ENCODE results near the gene CYSLTR2. TPM values are rescaled to one million over a fixed set of nuclear protein-coding genes. Genes with fewer than 3 reads are reported as not detected.

The CYSLTR2 gene
- polyA plus RNA-seq, 1 donor from 2014 or later: 0.19 TPM

GRCh38 chr13:48645845-48646244 lies 7.9 kb upstream of the CYSLTR2 start:
- TF ChIP-seq, protein P1, sequence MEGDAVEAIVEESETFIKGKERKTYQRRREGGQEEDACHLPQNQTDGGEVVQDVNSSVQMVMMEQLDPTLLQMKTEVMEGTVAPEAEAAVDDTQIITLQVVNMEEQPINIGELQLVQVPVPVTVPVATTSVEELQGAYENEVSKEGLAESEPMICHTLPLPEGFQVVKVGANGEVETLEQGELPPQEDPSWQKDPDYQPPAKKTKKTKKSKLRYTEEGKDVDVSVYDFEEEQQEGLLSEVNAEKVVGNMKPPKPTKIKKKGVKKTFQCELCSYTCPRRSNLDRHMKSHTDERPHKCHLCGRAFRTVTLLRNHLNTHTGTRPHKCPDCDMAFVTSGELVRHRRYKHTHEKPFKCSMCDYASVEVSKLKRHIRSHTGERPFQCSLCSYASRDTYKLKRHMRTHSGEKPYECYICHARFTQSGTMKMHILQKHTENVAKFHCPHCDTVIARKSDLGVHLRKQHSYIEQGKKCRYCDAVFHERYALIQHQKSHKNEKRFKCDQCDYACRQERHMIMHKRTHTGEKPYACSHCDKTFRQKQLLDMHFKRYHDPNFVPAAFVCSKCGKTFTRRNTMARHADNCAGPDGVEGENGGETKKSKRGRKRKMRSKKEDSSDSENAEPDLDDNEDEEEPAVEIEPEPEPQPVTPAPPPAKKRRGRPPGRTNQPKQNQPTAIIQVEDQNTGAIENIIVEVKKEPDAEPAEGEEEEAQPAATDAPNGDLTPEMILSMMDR (IDR thresholded peaks at IDR 0.05; ENCODE audit: poor library complexity, severe bottlenecking): no peak
- TF ChIP-seq SMC3 (conservative IDR thresholded peaks at IDR 0.05; ENCODE audit: poor library complexity): no peak
- TF ChIP-seq EP300 (conservative IDR thresholded peaks at IDR 0.05; ENCODE audit: poor library complexity, severe bottlenecking): no peak
- TF ChIP-seq POLR2AphosphoS5 (IDR thresholded peaks at IDR 0.05): no peak
- TF ChIP-seq TAF1 (IDR thresholded peaks at IDR 0.05; ENCODE audit: low read depth): no peak
- no peak for TF ChIP-seq RAD21 (conservative IDR thresholded peaks at IDR 0.05)
- no peaks in the 10 kb centered on the region for H3K9me2 ChIP-seq (ENCODE audit: insufficient read depth, low read length)
- no peak overlapping the region for H3K4me2 ChIP-seq (ENCODE audit: low read length)
- no peaks in the 10 kb centered on the region for H3K27me3 ChIP-seq (ENCODE audit: insufficient read depth, low read depth, low read length)
- no peaks in the 10 kb centered on the region for H3K36me3 ChIP-seq (ENCODE audit: insufficient read depth, low read length)
- no peaks in the 10 kb centered on the region for H3K9me3 ChIP-seq (ENCODE audit: low read length)
- no peak overlapping the region for H2AFZ ChIP-seq (ENCODE audit: low read depth, low read length)
- H3K9ac ChIP-seq (ENCODE audit: low read length): no peak overlapping the region
- no peaks in the 10 kb centered on the region for H3F3A ChIP-seq (ENCODE audit: insufficient read depth, low read length, poor library complexity, severe bottlenecking)
- no peak overlapping the region for H3K4me3 ChIP-seq (ENCODE audit: low read length)
- no peak overlapping the region for H3K27ac ChIP-seq (ENCODE audit: low read length)
- H3K79me2 ChIP-seq (replicated peaks; ENCODE audit: insufficient read depth, low read length): no peaks in the 10 kb centered on the region
- H4K20me1 ChIP-seq (ENCODE audit: insufficient read depth): no peaks in the 10 kb centered on the region

- H3K9me3 ChIP-seq (ENCODE audit: low read length): no peaks in the 10 kb centered on the region
- no peaks in the 10 kb centered on the region for H3K27me3 ChIP-seq (ENCODE audit: insufficient read depth, low read depth, low read length)
These were observed 6.9 kb upstream of the CYSLTR2 start for GRCh38 chr13:48646791-48647190.

More at GRCh38 chr13:48646791-48647190, 6.9 kb upstream of the CYSLTR2 start:
- Histone ChIP-seq H3K9ac (ENCODE audit: low read length) (no peak overlapping the region), H3K36me3 (ENCODE audit: insufficient read depth, low read length) (no peaks in the 10 kb centered on the region), H3F3A (ENCODE audit: insufficient read depth, low read length, poor library complexity, severe bottlenecking) (no peaks in the 10 kb centered on the region), H3K4me2 (ENCODE audit: low read length) (no peak overlapping the region), H3K27ac (ENCODE audit: low read length) (no peak overlapping the region), H3K79me2 (replicated peaks; ENCODE audit: insufficient read depth, low read length) (no peaks in the 10 kb centered on the region), H3K4me3 (ENCODE audit: low read length) (no peak overlapping the region), H2AFZ (ENCODE audit: low read depth, low read length) (no peak overlapping the region), H3K9me2 (ENCODE audit: insufficient read depth, low read length) (no peaks in the 10 kb centered on the region), H4K20me1 (ENCODE audit: insufficient read depth) (no peaks in the 10 kb centered on the region)
- TF ChIP-seq TAF1 (IDR thresholded peaks at IDR 0.05; ENCODE audit: low read depth) (no peak), EZH2 (IDR thresholded peaks at IDR 0.05; ENCODE audit: borderline replicate concordance, insufficient read depth, low read length, poor library complexity, severe bottlenecking) (no peak), POLR2AphosphoS5 (IDR thresholded peaks at IDR 0.05) (no peak), REST (IDR thresholded peaks at IDR 0.05; ENCODE audit: borderline replicate concordance) (no peak), RAD21 (conservative IDR thresholded peaks at IDR 0.05) (no peak), EP300 (conservative IDR thresholded peaks at IDR 0.05; ENCODE audit: poor library complexity, severe bottlenecking) (no peak), SMC3 (conservative IDR thresholded peaks at IDR 0.05; ENCODE audit: poor library complexity) (no peak), MXI1 (conservative IDR thresholded peaks at IDR 0.05; ENCODE audit: poor library complexity, severe bottlenecking) (no peak)
- TF ChIP-seq, protein P1 (IDR thresholded peaks at IDR 0.05; ENCODE audit: poor library complexity, severe bottlenecking): no peak

All from neural cell (in vitro differentiated cells).